HG03159 (cell line): ENCODE results near the gene FAM181A.
A peak's percentile ranks its signal among the peaks of the same experiment; 100 is the strongest.

Experiments used
- ATAC-seq: cut with Tn5 transposase; IDR thresholded peaks from one replicate; pipeline ENCODE4 v1.9.1; 2021; ENCODE audit warnings: mild to moderate bottlenecking, moderate library complexity; ENCODE audit not compliant: unreplicated experiment

FAM181A gene

DNA sequence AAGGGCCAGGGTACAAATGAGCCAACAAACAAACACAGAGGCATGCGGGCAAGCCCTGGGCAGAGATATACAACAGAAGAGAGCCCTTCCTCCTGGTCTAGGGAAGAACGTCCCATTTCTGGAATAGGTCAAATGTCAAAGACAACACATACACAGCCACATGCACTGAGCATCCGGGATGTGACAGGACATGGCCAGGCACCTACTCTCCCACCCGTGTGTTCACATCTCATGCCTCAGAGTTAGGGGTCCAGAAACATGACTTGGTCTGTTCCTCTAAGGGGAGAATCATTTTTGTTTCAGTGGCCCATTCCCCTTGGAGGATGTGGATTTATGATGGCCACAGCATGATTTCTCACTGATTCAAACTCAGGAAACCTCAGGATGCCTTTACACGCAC lies 50.0 kb downstream of the FAM181A start:
- no peak for ATAC-seq

DNA sequence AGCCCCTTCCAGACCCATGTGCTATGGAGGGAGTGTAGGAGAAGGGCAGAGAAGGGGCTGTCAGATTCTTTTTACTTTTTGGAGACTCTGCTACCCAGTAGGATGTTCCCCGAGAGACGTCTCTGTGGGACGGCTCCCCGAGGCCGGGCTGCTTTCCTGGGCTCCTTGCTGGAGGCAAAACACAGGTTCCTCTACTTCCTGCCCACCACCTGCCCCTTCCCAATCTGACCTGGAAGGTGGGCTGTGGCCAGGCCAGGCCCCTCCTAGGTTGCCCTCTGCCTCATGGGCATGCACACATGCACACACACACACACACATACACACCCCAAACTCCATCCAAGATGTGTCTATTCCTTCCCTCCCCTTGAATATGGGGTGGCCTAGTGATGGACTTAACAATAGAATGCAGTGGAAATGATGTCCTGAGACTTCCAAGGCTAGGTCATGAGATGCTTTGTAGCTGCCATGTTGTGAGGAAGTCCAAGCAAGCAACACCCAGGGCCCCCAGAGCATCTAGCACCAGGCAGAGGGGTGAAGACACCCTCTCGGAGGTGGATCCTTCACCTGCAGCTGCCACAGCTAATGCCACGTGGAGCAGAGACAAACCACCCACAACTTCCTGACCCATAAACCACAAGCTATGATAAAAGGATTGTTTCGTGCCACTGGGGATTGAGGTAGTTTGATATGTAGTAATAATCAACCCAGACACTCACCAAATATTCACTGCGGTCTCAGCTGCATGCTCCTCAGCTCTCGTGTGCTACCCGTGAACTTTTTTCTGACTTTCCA lies 50.8 kb downstream of the FAM181A start:
- ATAC-seq, result peak; percentile 62

- no peak for ATAC-seq
Measured at GRCh38 chr14:93978735-93979134, 51.6 kb downstream of the FAM181A start.
